CD4-positive, alpha-beta T cell (primary cell): ENCODE results near the gene SNX33. TPM values are rescaled to one million over a fixed set of nuclear protein-coding genes. Genes with fewer than 3 reads are reported as not detected.
"Not testable (repeated sequence)": the region's sequence is repeated elsewhere in the genome, so short reads cannot be mapped to it uniquely, and the experiment has no call there.

ENCODE experiments used
- ATAC-seq: fragments of 200-7000 bp; cut with Tn5 transposase; one replicate; pipeline ENCODE4 v1.10.0; 2022; ENCODE audit warnings: mild to moderate bottlenecking; ENCODE audit not compliant: poor library complexity
- CTCF ChIA-PET: fragments of 350-600 bp; sonication (Branson Sonifier 250); formaldehyde crosslinking; loops from one replicate; lab custom pipeline; 2021; ENCODE audit warnings: antibody characterized with exemption, inconsistent platforms; lab: Charles Lee
- POLR2A ChIA-PET: fragments of 350-600 bp; sonication (Branson Sonifier 250); formaldehyde crosslinking; loops from one replicate; lab custom pipeline; 2021; ENCODE audit warnings: antibody characterized with exemption, inconsistent platforms; lab: Charles Lee
- DNase-seq, 14 experiments: peaks; one replicate each; pipeline ENCODE4 v3.0.0-alpha.2; 2013 to 2020; ENCODE audit warnings: mixed read lengths in 2 of 14
- H3K27ac ChIP-seq, 2 donors: one replicate each; pipeline versions ENCODE4 v1.5.1 to v1.7.0; 2013; ENCODE audit warnings: low read length in 2 of 2, low read depth in 1 of 2, mild to moderate bottlenecking in 1 of 2
- H3K27me3 ChIP-seq, 2 experiments: 1 replicate in 1 of 2; 2 replicates in 1 of 2; pipeline versions ENCODE4 v1.6.1 to v1.7.0; 2013; ENCODE audit warnings: low read length in 2 of 2, control low read depth in 1 of 2, mild to moderate bottlenecking in 1 of 2, moderate library complexity in 1 of 2; ENCODE audit not compliant: insufficient read depth in 2 of 2, control insufficient read depth in 1 of 2
- H3K36me3 ChIP-seq: one replicate; pipeline ENCODE4 v1.6.1; 2013; ENCODE audit warnings: low read length, control low read depth; ENCODE audit not compliant: insufficient read depth
- H3K4me1 ChIP-seq: one replicate; pipeline ENCODE4 v1.6.1; 2013; ENCODE audit warnings: low read length, control low read depth; ENCODE audit not compliant: insufficient read depth
- H3K4me3 ChIP-seq: one replicate; pipeline ENCODE4 v1.5.1; 2013; ENCODE audit warnings: mild to moderate bottlenecking, low read length, moderate library complexity
- H3K9me3 ChIP-seq, 2 experiments: 1 replicate in 1 of 2; 2 replicates in 1 of 2; pipeline versions ENCODE4 v1.6.1 to v1.7.0; 2013; ENCODE audit warnings: low read length in 2 of 2, mild to moderate bottlenecking in 2 of 2, control low read depth in 1 of 2, moderate library complexity in 1 of 2; ENCODE audit not compliant: control insufficient read depth in 1 of 2, insufficient read depth in 1 of 2
- H3K27ac Mint-ChIP-seq: one replicate; pipeline ENCODE4 v1.8.0; 2020; ENCODE audit warnings: mixed read lengths
- H3K27me3 Mint-ChIP-seq: one replicate; pipeline ENCODE4 v1.8.0; 2021; ENCODE audit warnings: mixed read lengths
- H3K36me3 Mint-ChIP-seq: one replicate; pipeline ENCODE4 v1.8.0; 2021; ENCODE audit warnings: low read depth, mixed read lengths
- H3K4me1 Mint-ChIP-seq: one replicate; pipeline ENCODE4 v1.8.0; 2021; ENCODE audit warnings: low read depth, mixed read lengths
- H3K4me3 Mint-ChIP-seq: one replicate; pipeline ENCODE4 v1.8.0; 2020; ENCODE audit warnings: mild to moderate bottlenecking, mixed read lengths
- H3K9me3 Mint-ChIP-seq: one replicate; pipeline ENCODE4 v1.8.0; 2020; ENCODE audit warnings: mixed read lengths
- intact Hi-C, 2 experiments: fragments of 100-400 bp; cut with DNase I in 1 of 2; cut with micrococcal nuclease in 1 of 2; formaldehyde crosslinking; loops; one replicate each; pipeline versions ENCODE4 v1.15.1 to v1.9.0; 2023 to 2025; cut with DNase I, micrococcal nuclease
- total RNA-seq, 174 experiments: library from RNA in 2 of 174; stranded (reverse) in 2 of 174; gene quantifications; one replicate each; pipeline ENCODE4 v1.2.3 and lab custom pipeline; 2021 to 2026
- TF ChIP-seq, protein P1 (sequence below): fragments of 200-600 bp; IDR thresholded peaks from one replicate; pipeline ENCODE4 v1.8.0; 2022; ENCODE audit warnings: antibody characterized with exemption, mild to moderate bottlenecking

Gene SNX33
- total RNA-seq, 2 experiments from 2014 or later, result 0.59 to 0.82 TPM

DNA sequence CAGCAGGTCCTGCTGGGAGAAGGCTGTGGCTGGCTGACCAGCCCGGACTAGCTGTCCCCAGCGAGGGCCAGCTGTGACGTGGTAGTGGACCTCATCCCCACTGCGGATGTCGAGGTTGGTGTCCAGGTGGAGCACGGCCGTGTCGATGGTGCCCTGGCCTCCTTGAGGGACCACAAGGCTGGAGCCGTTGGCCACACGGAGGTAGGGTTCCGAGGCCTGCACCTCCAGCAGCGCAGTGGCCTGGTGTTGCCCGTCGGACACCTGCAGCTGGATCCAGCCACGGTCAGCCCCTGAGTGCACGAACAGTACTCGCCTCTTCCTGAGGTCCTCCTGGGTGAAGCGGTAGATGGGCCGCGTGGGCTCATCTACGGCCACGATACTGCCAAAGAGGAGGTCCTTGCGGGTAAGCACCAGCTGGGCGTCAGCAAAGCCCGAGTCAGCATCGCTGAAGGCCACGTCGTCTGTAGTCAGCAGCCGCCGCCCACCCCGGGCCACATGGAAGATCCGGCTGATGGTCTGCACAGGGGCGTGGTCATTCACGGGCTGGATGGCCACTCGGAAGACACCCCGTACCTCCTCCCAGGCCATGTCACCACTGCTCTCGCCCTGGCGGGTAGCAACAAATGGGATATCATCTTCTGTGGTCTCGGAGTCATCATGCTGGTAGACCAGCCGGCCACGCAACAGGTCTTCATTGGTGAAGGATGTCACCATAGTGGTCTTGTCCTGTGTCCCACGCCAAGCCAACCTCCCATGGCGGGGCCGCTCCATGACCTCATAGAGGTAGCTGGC lies 40.0 kb downstream of the SNX33 start:
- H3K4me1 Mint-ChIP-seq, result no peaks in the 10 kb centered on the region
- CTCF ChIA-PET, result no interaction called here
- no peaks in the 10 kb centered on the region for H3K9me3 Mint-ChIP-seq
- Histone ChIP-seq H3K4me1 (peaks cover 5% of the 10 kb centered on the region), H3K36me3 (no peaks in the 10 kb centered on the region), H3K4me3 (no peak overlapping the region), H3K27me3 (peaks cover 0 to 4% of the 10 kb centered on the region in 2 experiments), H3K27ac (no peak overlapping the region), H3K9me3 (no peaks in the 10 kb centered on the region)
- no peaks in the 10 kb centered on the region for H3K36me3 Mint-ChIP-seq
- no peak for DNase-seq
- no peak overlapping the region for H3K27ac Mint-ChIP-seq
- intact Hi-C loops, result no loop called here
- POLR2A ChIA-PET, result no interaction called here
- H3K27me3 Mint-ChIP-seq, result peaks cover 6% of the 10 kb centered on the region
- no peak overlapping the region for H3K4me3 Mint-ChIP-seq
- ATAC-seq, result no peak
- TF ChIP-seq, protein P1, sequence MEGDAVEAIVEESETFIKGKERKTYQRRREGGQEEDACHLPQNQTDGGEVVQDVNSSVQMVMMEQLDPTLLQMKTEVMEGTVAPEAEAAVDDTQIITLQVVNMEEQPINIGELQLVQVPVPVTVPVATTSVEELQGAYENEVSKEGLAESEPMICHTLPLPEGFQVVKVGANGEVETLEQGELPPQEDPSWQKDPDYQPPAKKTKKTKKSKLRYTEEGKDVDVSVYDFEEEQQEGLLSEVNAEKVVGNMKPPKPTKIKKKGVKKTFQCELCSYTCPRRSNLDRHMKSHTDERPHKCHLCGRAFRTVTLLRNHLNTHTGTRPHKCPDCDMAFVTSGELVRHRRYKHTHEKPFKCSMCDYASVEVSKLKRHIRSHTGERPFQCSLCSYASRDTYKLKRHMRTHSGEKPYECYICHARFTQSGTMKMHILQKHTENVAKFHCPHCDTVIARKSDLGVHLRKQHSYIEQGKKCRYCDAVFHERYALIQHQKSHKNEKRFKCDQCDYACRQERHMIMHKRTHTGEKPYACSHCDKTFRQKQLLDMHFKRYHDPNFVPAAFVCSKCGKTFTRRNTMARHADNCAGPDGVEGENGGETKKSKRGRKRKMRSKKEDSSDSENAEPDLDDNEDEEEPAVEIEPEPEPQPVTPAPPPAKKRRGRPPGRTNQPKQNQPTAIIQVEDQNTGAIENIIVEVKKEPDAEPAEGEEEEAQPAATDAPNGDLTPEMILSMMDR, result no peak

- POLR2A ChIA-PET, result no interaction called here
- no peaks in the 10 kb centered on the region for H3K9me3 ChIP-seq
- CTCF ChIA-PET, result no interaction called here
- ATAC-seq, result no peak
- no peaks in the 10 kb centered on the region for H3K36me3 ChIP-seq
- no peaks in the 10 kb centered on the region for H3K9me3 Mint-ChIP-seq
- peaks cover 0 to 4% of the 10 kb centered on the region in 2 experiments for H3K27me3 ChIP-seq
- no peaks in the 10 kb centered on the region for H3K36me3 Mint-ChIP-seq
- H3K27ac Mint-ChIP-seq, result no peak overlapping the region
- H3K4me1 ChIP-seq, result peaks cover 5% of the 10 kb centered on the region
- H3K27me3 Mint-ChIP-seq, result peaks cover 9% of the 10 kb centered on the region
- H3K27ac ChIP-seq, result no peak overlapping the region
- intact Hi-C loops, result no loop called here
- H3K4me3 Mint-ChIP-seq, result no peak overlapping the region
- no peak overlapping the region for H3K4me3 ChIP-seq
- H3K4me1 Mint-ChIP-seq, result no peaks in the 10 kb centered on the region
- TF ChIP-seq, protein P1, result no peak
- DNase-seq, result no peak
These were observed 40.5 kb downstream of the SNX33 start for GRCh38 chr15:75688278-75688557.

GRCh38 chr15:75688831-75689230 lies 41.1 kb downstream of the SNX33 start:
- Histone ChIP-seq H3K27me3 (peaks cover 0 to 4% of the 10 kb centered on the region in 2 experiments), H3K36me3 (no peaks in the 10 kb centered on the region), H3K9me3 (no peaks in the 10 kb centered on the region), H3K27ac (no peak overlapping the region), H3K4me1 (peaks cover under 1% of the 10 kb centered on the region), H3K4me3 (no peak overlapping the region)
- no peak for ATAC-seq
- intact Hi-C loops, result no loop called here
- H3K9me3 Mint-ChIP-seq, result no peaks in the 10 kb centered on the region
- TF ChIP-seq, protein P1, result no peak
- no peaks in the 10 kb centered on the region for H3K36me3 Mint-ChIP-seq
- ChIA-PET CTCF (no interaction called here), POLR2A (no interaction called here)
- H3K4me1 Mint-ChIP-seq, result no peaks in the 10 kb centered on the region
- no peak for DNase-seq
- H3K27me3 Mint-ChIP-seq, result peaks cover 9% of the 10 kb centered on the region
- H3K27ac Mint-ChIP-seq, result no peak overlapping the region
- H3K4me3 Mint-ChIP-seq, result no peak overlapping the region

DNA sequence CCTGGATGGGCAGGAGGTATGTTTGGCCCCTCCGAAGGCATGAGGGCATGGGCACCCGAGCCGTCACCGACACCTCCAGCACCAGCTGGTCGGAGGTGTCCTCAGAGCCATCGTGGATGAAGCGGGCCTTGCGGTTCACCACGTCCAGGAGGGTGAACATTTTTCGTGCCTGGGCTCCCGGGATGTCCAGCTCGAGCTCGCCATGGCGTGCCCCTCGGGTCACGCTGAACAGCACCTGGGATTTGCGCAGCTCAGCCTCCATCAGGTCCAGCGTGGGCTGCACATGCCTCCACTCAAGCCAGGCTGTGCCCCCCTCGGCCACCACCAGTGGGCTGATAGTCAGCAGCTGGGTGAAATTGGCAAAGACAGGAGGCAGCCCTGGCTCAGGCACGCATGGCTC lies 41.7 kb downstream of the SNX33 start:
- H3K36me3 Mint-ChIP-seq, H3K36me3 ChIP-seq, POLR2A ChIA-PET, DNase-seq, H3K9me3 ChIP-seq, H3K27me3 ChIP-seq, CTCF ChIA-PET, H3K27ac ChIP-seq, H3K4me3 Mint-ChIP-seq, H3K9me3 Mint-ChIP-seq, H3K27ac Mint-ChIP-seq, H3K4me3 ChIP-seq, H3K4me1 ChIP-seq, H3K4me1 Mint-ChIP-seq, ATAC-seq, intact Hi-C loops: not testable (repeated sequence)
- H3K27me3 Mint-ChIP-seq, result peaks cover 12% of the 10 kb centered on the region

DNA sequence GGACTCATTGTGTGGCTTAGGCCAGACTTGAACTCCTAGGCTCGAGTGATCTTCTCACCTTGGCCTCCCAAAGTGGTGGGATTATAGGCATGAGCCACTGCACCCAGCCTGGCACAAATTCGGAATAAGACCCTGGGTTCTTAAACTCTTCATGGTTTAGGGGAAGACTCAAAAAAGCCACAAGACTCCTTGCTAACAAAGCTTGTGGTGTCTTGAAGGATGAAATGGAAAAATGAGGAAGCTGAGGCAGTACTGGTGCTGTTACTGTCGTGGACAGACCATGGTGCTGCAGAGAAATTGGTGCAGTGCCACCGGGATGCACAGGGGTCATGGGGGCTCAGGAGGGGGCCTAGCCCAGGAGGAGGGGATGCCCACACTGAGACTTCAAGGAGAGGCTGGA lies 44.6 kb downstream of the SNX33 start:
- POLR2A ChIA-PET, ATAC-seq, H3K27me3 ChIP-seq, H3K4me1 Mint-ChIP-seq, H3K4me1 ChIP-seq, H3K27ac ChIP-seq, CTCF ChIA-PET, H3K9me3 Mint-ChIP-seq, H3K36me3 Mint-ChIP-seq, H3K4me3 ChIP-seq, H3K9me3 ChIP-seq, DNase-seq, H3K36me3 ChIP-seq, intact Hi-C loops, H3K27ac Mint-ChIP-seq, H3K4me3 Mint-ChIP-seq: not testable (repeated sequence)
- peaks cover 21% of the 10 kb centered on the region for H3K27me3 Mint-ChIP-seq
